WTC11 (cell line): Measurements from ENCODE around the gene KNDC1.

Experiments used
- CTCF ChIP-seq: fragments of 200-600 bp; IDR thresholded peaks from 2 replicates; pipeline ENCODE4 v1.8.0; 2022; ENCODE audit warnings: antibody characterized with exemption
- ETV6 ChIP-seq: sonication (generic); formaldehyde crosslinking; IDR thresholded peaks from 2 replicates; pipeline ENCODE4 v1.8.1; 2022; ENCODE audit warnings: mild to moderate bottlenecking, missing genetic modification reagents
- GRHL2 ChIP-seq: fragments of 250-450 bp; sonication (Bioruptor Pico); IDR thresholded peaks from 2 replicates; pipeline ENCODE4 v1.8.0; 2022; ENCODE audit warnings: mild to moderate bottlenecking, moderate library complexity; ENCODE audit not compliant: insufficient replicate concordance, severe bottlenecking
- HMGXB4 ChIP-seq: sonication (generic); formaldehyde crosslinking; IDR thresholded peaks from 2 replicates; pipeline ENCODE4 v1.8.1; 2023; ENCODE audit warnings: mild to moderate bottlenecking, moderate library complexity, missing genetic modification reagents
- IRF1 ChIP-seq: sonication (generic); formaldehyde crosslinking; IDR thresholded peaks from 2 replicates; pipeline ENCODE4 v1.8.0; 2023; ENCODE audit warnings: missing genetic modification reagents
- IRF2 ChIP-seq: sonication (generic); formaldehyde crosslinking; IDR thresholded peaks from 2 replicates; pipeline ENCODE4 v1.8.0; 2022; ENCODE audit warnings: low read depth, missing genetic modification reagents, borderline replicate concordance
- NR3C1 ChIP-seq: sonication (generic); formaldehyde crosslinking; conservative IDR thresholded peaks from 2 replicates; pipeline ENCODE4 v1.8.1; 2023; ENCODE audit warnings: low read depth, mild to moderate bottlenecking, missing genetic modification reagents

GRCh38 chr10:133144771-133145170 is 15.2 kb upstream of the KNDC1 start:
- TF ChIP-seq NR3C1 = no peak
- TF ChIP-seq IRF2 (CRISPR knock-in tag) = no peak
- TF ChIP-seq IRF1 (CRISPR knock-in tag) = no peak
- TF ChIP-seq GRHL2 = no peak
- TF ChIP-seq HMGXB4 = no peak
- no peak for TF ChIP-seq ETV6
- no peak for TF ChIP-seq CTCF
